ENCODE measurements around the gene S1PR2.
A peak's percentile ranks its signal among the peaks of the same experiment; 100 is the strongest.

S1PR2 gene, protein sequence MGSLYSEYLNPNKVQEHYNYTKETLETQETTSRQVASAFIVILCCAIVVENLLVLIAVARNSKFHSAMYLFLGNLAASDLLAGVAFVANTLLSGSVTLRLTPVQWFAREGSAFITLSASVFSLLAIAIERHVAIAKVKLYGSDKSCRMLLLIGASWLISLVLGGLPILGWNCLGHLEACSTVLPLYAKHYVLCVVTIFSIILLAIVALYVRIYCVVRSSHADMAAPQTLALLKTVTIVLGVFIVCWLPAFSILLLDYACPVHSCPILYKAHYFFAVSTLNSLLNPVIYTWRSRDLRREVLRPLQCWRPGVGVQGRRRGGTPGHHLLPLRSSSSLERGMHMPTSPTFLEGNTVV

GRCh38 chr19:10230861-10231611, at the start of gene S1PR2:
TSS of gene S1PR2 (minus strand) at chr19:10231331. CDS start at chr19:10224905, 6,426 bp downstream.
- DNase-seq (ENCODE audit: low read depth): peak; percentile 52

DNA sequence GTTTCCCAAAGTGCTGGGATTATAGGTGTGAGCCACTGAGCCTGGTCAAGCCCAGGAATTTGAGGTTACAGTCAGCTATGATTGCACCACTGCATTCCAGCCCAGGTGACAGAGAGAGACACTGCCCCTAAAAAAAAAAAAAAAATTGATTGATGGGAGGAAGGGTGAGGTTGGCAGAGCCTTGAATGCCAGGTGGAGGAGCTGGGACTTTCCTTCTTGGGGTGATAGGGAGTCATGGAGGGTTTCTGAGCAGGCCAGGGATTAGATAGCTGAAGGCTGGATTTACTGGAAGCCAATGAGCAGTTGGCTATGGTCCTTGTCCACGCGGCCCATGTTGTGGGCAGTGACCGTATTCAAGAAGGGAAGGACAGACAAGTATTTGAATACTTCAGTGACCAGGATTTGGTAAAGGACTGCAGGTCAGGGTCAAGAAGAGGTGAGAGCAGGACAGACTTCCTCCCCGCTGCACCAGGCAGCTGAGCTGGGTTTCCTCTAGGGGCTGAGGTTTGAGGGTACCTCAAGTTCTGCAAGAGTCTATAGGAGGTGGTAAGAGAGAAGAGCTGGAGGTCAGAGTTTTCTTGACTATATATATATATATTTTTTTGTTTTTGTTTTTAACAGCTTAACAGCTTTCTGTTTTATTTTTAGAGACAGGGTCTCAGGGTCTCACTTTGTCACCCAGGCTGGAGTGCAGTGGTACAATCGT, 48.8 kb upstream of the S1PR2 start:
- DNase-seq (ENCODE audit: low read depth): no peak

- no peak for DNase-seq (ENCODE audit: low read depth)
These were observed 47.8 kb upstream of the S1PR2 start for GRCh38 chr19:10278935-10279334.

GRCh38 chr19:10277795-10278589, 46.9 kb upstream of the S1PR2 start:
- no peak for DNase-seq (ENCODE audit: low read depth)

- no peak for DNase-seq (ENCODE audit: low read depth)
These were observed 43.5 kb upstream of the S1PR2 start for GRCh38 chr19:10274589-10274988.

GRCh38 chr19:10271543-10272086, 40.5 kb upstream of the S1PR2 start:
- no peak for DNase-seq (ENCODE audit: low read depth)

GRCh38 chr19:10270616-10271394, 39.7 kb upstream of the S1PR2 start, which contains the start of gene ICAM1:
TSS of gene ICAM1 (plus strand) at chr19:10271120. CDS start at chr19:10271160, 40 bp downstream.
- peak; percentile 62 for DNase-seq (ENCODE audit: low read depth)

GRCh38 chr19:10270180-10270615, 39.1 kb upstream of the S1PR2 start:
- no peak for DNase-seq (ENCODE audit: low read depth)

DNA sequence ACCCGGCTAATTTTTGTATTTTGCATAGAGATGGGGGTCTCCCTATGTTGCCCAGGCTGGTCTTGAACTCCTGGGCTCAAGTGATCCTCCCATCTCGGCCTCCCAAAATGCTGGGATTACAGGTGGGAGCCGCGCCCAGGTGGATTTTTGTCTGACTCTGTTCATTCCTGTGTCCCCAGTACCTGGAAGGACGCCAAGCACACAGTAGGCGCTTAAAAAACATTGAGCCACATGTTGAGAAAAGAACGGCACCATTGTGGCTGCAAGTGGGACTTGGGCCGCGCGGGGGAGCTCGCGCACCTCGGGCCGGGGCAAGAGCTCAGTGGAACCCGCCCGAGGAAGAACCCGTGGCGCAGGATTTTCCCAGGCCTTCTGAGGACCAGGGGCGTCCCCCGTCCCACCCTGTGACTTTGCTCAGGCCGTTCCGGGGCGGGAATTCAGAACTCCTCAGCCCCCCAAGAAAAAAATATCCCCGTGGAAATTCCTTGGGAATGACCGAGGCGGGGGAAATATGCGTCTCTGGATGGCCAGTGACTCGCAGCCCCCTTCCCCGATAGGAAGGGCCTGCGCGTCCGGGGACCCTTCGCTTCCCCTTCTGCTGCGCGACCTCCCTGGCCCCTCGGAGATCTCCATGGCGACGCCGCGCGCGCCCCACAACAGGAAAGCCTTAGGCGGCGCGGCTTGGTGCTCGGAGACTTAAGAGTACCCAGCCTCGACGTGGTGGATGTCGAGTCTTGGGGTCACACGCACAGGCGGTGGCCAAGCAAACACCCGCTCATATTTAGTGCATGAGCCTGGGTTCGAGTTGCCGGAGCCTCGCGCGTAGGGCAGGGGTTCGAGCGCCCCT, 38.4 kb upstream of the S1PR2 start:
- peak; percentile 81 for DNase-seq (ENCODE audit: low read depth)

- no peak for DNase-seq (ENCODE audit: low read depth)
These were observed 36.9 kb upstream of the S1PR2 start for GRCh38 chr19:10268071-10268470.

GRCh38 chr19:10266706-10267105, 35.6 kb upstream of the S1PR2 start:
- no peak for DNase-seq (ENCODE audit: low read depth)

DNA sequence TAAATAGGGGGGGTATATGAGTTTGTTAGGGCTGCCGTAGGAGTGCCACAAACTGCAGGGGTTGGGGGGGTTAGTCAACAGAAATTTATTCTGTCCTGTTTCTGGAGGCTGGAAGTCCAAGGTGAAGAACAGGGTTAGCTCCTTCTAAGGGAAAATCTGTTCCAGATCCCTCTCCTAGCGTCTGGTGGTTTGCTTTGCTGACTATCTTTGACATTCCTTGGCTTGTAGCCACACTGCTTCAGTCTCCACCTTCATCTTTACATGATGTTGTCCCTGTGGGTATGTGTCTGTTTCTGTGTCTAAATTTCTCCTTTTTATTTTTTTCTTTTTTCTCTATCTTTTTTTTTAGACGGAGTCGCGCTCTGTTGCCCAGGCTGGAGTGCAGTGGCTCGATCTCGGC, 31.6 kb upstream of the S1PR2 start:
- DNase-seq (ENCODE audit: low read depth): no peak

DNA sequence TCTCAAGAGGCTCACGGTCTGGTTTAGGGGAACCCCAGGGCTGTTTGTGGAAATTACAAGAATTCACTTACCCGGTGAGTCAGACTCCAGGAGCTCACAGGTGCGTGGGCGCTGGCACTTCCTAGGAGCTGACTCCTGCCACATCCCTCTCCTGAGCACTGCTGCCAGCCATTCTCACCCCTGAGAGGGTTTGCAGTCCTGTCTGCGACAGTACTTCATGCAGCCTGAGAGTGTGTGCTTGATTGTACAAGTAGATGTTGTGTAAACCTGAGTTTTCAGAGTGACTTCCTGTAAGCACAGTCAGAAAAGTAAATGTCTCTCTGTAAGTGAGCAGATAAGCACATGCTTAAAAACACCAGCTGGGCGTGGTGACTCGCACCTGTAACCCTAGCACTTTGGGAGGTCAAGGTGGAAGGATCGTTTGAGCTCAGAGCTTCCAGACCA, 29.0 kb upstream of the S1PR2 start:
- DNase-seq (ENCODE audit: low read depth): peak; percentile 52

DNA sequence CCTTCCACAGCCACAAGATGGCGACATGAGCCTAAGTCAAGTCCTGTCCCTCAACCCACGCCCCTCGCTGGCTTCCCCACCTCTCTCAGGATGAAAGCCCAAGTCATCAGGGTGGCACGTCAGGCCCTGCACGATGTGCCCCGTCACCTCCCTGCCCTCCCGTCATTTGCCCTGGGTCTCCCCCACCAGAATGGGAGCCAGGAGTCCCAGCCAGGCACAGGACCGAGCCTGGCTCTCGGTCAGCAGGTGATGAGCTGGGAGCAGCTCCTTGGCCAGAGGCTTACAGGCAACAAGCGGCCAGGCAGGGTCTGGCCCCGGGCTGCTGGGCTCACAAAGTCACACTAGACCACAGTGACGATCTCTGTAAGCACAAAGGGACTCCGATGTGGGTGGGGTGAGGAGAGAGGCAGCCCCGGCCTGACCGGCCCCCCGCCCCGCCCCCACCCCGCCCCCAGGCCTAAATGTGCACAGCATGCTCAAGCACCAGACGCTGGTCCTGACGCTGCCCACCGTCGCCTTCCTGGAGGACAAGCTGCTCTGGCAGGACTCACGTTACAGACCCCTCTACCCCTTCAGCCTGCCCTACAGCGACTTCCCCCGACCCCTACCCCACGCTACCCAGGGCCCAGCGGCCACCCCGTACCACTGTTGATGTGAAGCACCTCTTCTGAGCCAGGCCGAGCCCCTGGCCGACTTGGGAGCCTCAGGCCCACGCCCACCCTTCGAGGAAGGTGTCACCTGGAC, 28.2 kb upstream of the S1PR2 start:
- peak; percentile 89 for DNase-seq (ENCODE audit: low read depth)

DNA sequence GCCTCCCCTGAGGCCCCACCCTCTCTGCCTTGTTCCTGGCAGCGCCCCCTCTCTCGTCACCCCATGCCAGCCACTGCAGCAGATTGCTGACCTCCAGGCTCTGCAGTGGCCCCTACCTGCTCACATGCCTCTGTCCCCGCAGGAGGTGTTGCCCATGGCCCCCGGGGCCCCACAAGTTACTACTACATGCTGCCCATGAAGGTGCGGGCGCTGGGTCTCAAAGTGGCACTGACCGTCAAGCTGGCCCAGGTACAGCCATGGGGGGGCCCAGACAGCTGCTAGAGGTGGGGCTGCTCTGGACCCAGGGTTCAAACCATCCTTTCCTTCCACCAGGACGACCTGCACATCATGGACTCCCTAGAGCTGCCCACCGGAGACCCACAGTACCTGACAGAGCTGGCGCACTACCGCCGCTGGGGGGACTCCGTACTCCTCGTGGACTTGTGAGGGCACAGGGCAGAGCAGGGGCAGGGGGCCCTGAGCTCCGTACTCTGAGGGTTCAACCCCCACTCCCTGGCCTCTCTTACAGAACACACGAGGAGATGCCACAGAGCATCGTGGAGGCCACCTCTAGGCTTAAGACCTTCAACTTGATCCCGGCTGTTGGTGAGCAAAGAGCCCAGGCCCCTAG, 27.1 kb upstream of the S1PR2 start:
- no peak for DNase-seq (ENCODE audit: low read depth)

GRCh38 chr19:10256970-10257615, 26.0 kb upstream of the S1PR2 start:
- DNase-seq (ENCODE audit: low read depth): no peak

GRCh38 chr19:10256551-10256950, 25.4 kb upstream of the S1PR2 start:
- DNase-seq (ENCODE audit: low read depth): no peak

- DNase-seq (ENCODE audit: low read depth): no peak
These were observed 24.2 kb upstream of the S1PR2 start for GRCh38 chr19:10255358-10255757.

Data from activated T-cell treated with anti-CD3 and anti-CD28 coated beads for 24 hours (primary cell).